Hepatocyte (in vitro differentiated cells): ENCODE data around the gene TNFRSF4.

Source experiments
- EZH2 ChIP-seq: fragments of 200-600 bp; sonication (generic); IDR thresholded peaks from 2 replicates; pipeline ENCODE4 v1.6.1; 2016; ENCODE audit warnings: antibody characterized with exemption, mild to moderate bottlenecking, borderline replicate concordance
- TF ChIP-seq, protein P1 (sequence below): fragments of 200-600 bp; sonication (generic); IDR thresholded peaks from 2 replicates; pipeline ENCODE4 v1.5.1; 2016; ENCODE audit warnings: antibody characterized with exemption, mild to moderate bottlenecking; ENCODE audit not compliant: poor library complexity

DNA sequence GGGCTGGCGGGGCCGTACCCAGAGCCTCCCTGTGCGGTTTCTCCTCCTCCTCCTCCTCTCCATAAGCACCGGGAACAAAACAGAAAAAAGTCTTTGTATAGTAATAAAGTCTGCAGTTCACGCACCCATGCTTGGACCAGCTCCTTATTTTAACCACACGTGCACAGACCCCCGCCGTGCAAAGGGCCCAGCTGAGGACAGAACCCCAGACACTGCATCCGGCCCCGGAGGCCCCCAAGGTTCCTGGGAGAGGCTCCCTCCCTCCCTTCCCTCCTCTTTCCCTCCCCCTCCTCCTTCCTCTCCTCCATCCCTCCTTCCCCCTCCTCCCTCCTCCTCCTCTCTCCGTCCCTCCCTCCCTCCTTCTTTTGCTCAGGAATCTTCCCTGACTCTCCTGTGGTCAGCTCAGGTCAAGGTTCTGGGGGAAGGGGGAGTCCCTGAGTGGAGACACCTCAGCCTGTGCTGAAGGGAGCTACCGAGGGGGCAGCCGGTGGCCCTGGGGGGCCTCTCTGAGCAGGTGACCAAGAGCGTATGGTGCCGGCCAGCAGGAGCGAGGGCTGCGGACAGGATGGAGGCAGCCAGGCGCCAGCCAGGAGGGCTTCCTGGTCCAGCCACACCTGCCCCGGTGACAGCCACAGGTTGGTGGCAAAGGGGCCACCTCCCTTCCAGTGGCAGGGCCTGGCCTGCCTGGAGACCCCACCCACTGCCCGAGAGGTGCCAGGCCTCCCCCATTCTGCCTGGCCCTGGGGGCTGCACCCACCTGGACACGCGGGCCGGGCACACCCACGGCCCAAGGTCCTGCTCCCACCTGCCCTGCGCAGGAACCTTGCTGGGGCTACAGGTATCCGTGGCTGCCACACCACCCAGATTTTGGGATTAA is 43.5 kb downstream of the TNFRSF4 start:
- TF ChIP-seq, protein P1, sequence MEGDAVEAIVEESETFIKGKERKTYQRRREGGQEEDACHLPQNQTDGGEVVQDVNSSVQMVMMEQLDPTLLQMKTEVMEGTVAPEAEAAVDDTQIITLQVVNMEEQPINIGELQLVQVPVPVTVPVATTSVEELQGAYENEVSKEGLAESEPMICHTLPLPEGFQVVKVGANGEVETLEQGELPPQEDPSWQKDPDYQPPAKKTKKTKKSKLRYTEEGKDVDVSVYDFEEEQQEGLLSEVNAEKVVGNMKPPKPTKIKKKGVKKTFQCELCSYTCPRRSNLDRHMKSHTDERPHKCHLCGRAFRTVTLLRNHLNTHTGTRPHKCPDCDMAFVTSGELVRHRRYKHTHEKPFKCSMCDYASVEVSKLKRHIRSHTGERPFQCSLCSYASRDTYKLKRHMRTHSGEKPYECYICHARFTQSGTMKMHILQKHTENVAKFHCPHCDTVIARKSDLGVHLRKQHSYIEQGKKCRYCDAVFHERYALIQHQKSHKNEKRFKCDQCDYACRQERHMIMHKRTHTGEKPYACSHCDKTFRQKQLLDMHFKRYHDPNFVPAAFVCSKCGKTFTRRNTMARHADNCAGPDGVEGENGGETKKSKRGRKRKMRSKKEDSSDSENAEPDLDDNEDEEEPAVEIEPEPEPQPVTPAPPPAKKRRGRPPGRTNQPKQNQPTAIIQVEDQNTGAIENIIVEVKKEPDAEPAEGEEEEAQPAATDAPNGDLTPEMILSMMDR, result no peak
- no peak for TF ChIP-seq EZH2
